Fibroblast of lung (primary cell): ENCODE results near the gene PRMT3. TPM values are rescaled to one million over a fixed set of nuclear protein-coding genes. Genes with fewer than 3 reads are reported as not detected.
"Not testable (repeated sequence)": the region's sequence is repeated elsewhere in the genome, so short reads cannot be mapped to it uniquely, and the experiment has no call there.

Experiments
- DNase-seq, 2 donors: peaks; one replicate each; pipeline versions ENCODE4 v3.0.0 to v3.0.0-alpha.2; 2010; ENCODE audit warnings: low read depth in 2 of 2
- H2AFZ ChIP-seq: 2 replicates; pipeline ENCODE4 v1.5.1; 2012; ENCODE audit warnings: low read length, control low read depth, inconsistent platforms
- H3K27ac ChIP-seq: 2 replicates; pipeline ENCODE4 v1.5.1; 2011; ENCODE audit warnings: low read length, control low read depth; ENCODE audit not compliant: insufficient read depth
- H3K27me3 ChIP-seq: 2 replicates; pipeline ENCODE4 v1.5.1; 2011; ENCODE audit warnings: mild to moderate bottlenecking, low read length; ENCODE audit not compliant: control insufficient read depth, insufficient read depth
- H3K36me3 ChIP-seq: 2 replicates; pipeline ENCODE4 v1.5.1; 2011; ENCODE audit warnings: low read length; ENCODE audit not compliant: control insufficient read depth, insufficient read depth
- H3K4me1 ChIP-seq: 2 replicates; pipeline ENCODE4 v1.5.1; 2011; ENCODE audit warnings: low read length; ENCODE audit not compliant: control insufficient read depth, insufficient read depth; ENCODE audit errors: extremely low read depth
- H3K4me2 ChIP-seq: 2 replicates; pipeline ENCODE4 v1.5.1; 2011; ENCODE audit warnings: low read length, control low read depth; ENCODE audit not compliant: insufficient read depth; ENCODE audit errors: extremely low read depth
- H3K4me3 ChIP-seq, 4 experiments: fragments of 200-600 bp in 1 of 4; sonication (generic) in 1 of 4; replicated peaks in 1 of 4; 2 replicates each; pipeline ENCODE4 v1.5.1; 2011 to 2016; ENCODE audit warnings: low read length in 4 of 4, low read depth in 3 of 4, mild to moderate bottlenecking in 3 of 4, control low read depth in 2 of 4, inconsistent platforms in 1 of 4, mixed read lengths in 1 of 4; ENCODE audit not compliant: insufficient read depth in 1 of 4; ENCODE audit errors: control extremely low read depth in 1 of 4
- H3K79me2 ChIP-seq: 2 replicates; pipeline ENCODE4 v1.5.1; 2012; ENCODE audit warnings: mild to moderate bottlenecking, low read length, inconsistent platforms; ENCODE audit not compliant: control insufficient read depth, insufficient read depth
- H3K9ac ChIP-seq: 2 replicates; pipeline ENCODE4 v1.5.1; 2011; ENCODE audit warnings: mild to moderate bottlenecking, low read length, control low read depth; ENCODE audit not compliant: insufficient read depth
- H3K9me3 ChIP-seq: 2 replicates; pipeline ENCODE4 v1.5.1; 2012; ENCODE audit warnings: low read depth, low read length; ENCODE audit not compliant: control insufficient read depth, insufficient read depth
- H4K20me1 ChIP-seq: 2 replicates; pipeline ENCODE4 v1.5.1; 2011; ENCODE audit warnings: low read length; ENCODE audit not compliant: control insufficient read depth, insufficient read depth; ENCODE audit errors: extremely low read depth
- EZH2 ChIP-seq: IDR thresholded peaks from 2 replicates; pipeline ENCODE4 v1.5.1; 2012; ENCODE audit warnings: low read length, control low read depth, mild to moderate bottlenecking; ENCODE audit errors: missing control alignments
- polyA plus RNA-seq, 2 donors: library from polyadenylated mRNA; depleted of rRNA in 1 of 2; stranded (reverse) in 1 of 2; unstranded in 1 of 2; fragments of >200 nt; gene quantifications; 2 replicates each; pipeline ENCODE4 v1.2.1, GENCODE V29; 2011 to 2012; ENCODE audit warnings: missing spikeins in 1 of 2
- total RNA-seq: library from RNA; depleted of rRNA; stranded (reverse); fragments of >200 nt; gene quantifications from 2 replicates; pipeline ENCODE4 v1.2.1, GENCODE V29; 2014
- TF ChIP-seq, protein P1 (sequence below), 2 donors: IDR thresholded peaks in 1 of 2; conservative IDR thresholded peaks in 1 of 2; 1 replicate in 1 of 2; 2 replicates in 1 of 2; pipeline ENCODE4 v1.5.1; 2011 to 2012; ENCODE audit warnings: low read length in 2 of 2, control low read depth in 1 of 2, inconsistent platforms in 1 of 2, low read depth in 1 of 2, mild to moderate bottlenecking in 1 of 2

The PRMT3 gene
- total and polyA plus RNA-seq, 2 donors (not counting 1 experiment from before 2014, with no cell fraction given) = 13.0 to 14.2 TPM

DNA sequence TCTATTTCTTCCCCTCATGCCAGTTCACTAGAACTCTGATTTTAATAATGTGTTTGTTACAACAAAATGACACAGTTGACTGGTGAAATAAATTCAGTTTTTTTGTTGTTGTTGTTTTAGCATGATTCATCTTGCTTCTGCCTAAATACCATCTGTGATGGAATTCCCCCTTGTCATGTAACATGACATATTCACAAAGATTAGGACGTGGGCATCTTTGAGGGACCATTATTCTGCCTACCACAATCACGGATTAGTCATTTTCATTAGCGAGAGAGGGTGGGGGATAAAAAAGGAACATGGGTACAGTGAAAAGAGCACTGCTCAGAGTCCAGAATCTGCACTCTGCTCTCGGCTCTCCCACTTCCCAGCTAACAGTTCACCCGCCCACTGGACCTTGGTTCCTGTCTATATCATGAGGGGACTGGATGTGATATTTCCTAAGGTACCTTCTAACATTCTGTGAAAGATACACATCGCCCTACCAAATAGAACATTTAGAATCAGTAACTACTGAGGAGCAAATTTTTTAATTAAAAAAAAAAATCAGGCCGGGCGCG is 12.7 kb upstream of the PRMT3 start:
- H3K9me3 ChIP-seq = no peaks in the 10 kb centered on the region
- peak in 1 of 2 donors; percentile 32 for DNase-seq
- no peaks in the 10 kb centered on the region for H4K20me1 ChIP-seq
- H3K4me3 ChIP-seq = no peak overlapping the region
- H3K9ac ChIP-seq = no peak overlapping the region
- H3K36me3 ChIP-seq = no peaks in the 10 kb centered on the region
- H2AFZ ChIP-seq = no peak overlapping the region
- TF ChIP-seq, protein P1, sequence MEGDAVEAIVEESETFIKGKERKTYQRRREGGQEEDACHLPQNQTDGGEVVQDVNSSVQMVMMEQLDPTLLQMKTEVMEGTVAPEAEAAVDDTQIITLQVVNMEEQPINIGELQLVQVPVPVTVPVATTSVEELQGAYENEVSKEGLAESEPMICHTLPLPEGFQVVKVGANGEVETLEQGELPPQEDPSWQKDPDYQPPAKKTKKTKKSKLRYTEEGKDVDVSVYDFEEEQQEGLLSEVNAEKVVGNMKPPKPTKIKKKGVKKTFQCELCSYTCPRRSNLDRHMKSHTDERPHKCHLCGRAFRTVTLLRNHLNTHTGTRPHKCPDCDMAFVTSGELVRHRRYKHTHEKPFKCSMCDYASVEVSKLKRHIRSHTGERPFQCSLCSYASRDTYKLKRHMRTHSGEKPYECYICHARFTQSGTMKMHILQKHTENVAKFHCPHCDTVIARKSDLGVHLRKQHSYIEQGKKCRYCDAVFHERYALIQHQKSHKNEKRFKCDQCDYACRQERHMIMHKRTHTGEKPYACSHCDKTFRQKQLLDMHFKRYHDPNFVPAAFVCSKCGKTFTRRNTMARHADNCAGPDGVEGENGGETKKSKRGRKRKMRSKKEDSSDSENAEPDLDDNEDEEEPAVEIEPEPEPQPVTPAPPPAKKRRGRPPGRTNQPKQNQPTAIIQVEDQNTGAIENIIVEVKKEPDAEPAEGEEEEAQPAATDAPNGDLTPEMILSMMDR (conservative IDR thresholded peaks at IDR 0.05 in 1 of 2, IDR thresholded peaks at IDR 0.05 in 1 of 2; ENCODE audit: low read depth in 1 of 2, low read length in 2 of 2) = no peak
- no peak for TF ChIP-seq EZH2
- no peaks in the 10 kb centered on the region for H3K4me1 ChIP-seq
- no peak overlapping the region for H3K4me2 ChIP-seq
- no peak overlapping the region for H3K27ac ChIP-seq
- H3K79me2 ChIP-seq = no peaks in the 10 kb centered on the region
- no peaks in the 10 kb centered on the region for H3K27me3 ChIP-seq

DNA sequence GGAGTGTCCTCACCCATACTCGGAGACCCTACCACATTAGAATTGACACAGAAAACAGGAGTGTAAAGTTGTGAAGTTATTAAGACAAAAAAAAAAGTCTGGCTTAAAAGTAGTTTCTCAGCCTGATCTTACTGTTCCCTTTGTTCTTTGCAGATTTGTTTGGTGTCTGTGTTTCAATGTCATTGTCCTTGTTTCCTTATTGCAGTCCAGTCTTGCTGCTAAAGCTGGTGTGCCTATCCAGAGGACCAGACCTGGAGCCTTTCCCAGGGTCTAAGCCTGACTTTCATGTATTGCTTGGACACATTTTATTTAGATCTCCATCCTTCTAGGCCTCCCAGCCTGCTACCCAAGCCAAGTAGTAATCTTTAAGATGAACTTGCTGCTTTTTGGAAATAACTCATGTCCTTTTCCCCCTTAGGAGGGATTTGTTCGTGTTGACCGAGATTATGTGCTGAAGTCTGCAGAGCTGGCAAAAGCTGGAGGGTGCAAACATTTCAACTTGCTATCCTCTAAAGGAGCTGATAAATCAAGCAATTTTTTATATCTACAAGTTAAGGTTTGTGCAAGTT is 11.3 kb upstream of the PRMT3 start:
- no peaks in the 10 kb centered on the region for H3K36me3 ChIP-seq
- DNase-seq = no peak
- no peaks in the 10 kb centered on the region for H3K79me2 ChIP-seq
- H3K27me3 ChIP-seq = no peaks in the 10 kb centered on the region
- H3K4me1 ChIP-seq = no peaks in the 10 kb centered on the region
- TF ChIP-seq EZH2 = no peak
- TF ChIP-seq, protein P1 (conservative IDR thresholded peaks at IDR 0.05 in 1 of 2, IDR thresholded peaks at IDR 0.05 in 1 of 2; ENCODE audit: low read depth in 1 of 2, low read length in 2 of 2) = no peak
- H3K9me3 ChIP-seq = no peaks in the 10 kb centered on the region
- H3K9ac ChIP-seq = no peak overlapping the region
- H3K27ac ChIP-seq = no peak overlapping the region
- no peak overlapping the region for H3K4me2 ChIP-seq
- H4K20me1 ChIP-seq = no peaks in the 10 kb centered on the region
- no peak overlapping the region for H3K4me3 ChIP-seq
- no peak overlapping the region for H2AFZ ChIP-seq

- H2AFZ ChIP-seq, H4K20me1 ChIP-seq, H3K4me1 ChIP-seq, H3K36me3 ChIP-seq, DNase-seq, H3K9me3 ChIP-seq, H3K9ac ChIP-seq, H3K4me3 ChIP-seq, H3K27me3 ChIP-seq, H3K4me2 ChIP-seq, H3K79me2 ChIP-seq, H3K27ac ChIP-seq: not testable (repeated sequence)
These were observed 1.5 kb upstream of the PRMT3 start for GRCh38 chr11:20385996-20386395.
